Liver (tissue), 4 donors: Measurements from ENCODE around the gene MICAL1. TPM values are rescaled to one million over a fixed set of nuclear protein-coding genes. Genes with fewer than 3 reads are reported as not detected.

ENCODE experiments used
- polyA plus RNA-seq, 2 donors: library from polyadenylated mRNA; stranded (reverse) in 1 of 2; unstranded in 1 of 2; fragments of 200-250 nt in 1 of 2; fragments of >200 nt in 1 of 2; fragmentation: Nextera tagmentation in 1 of 2; extraction: Ambion mirVana in 1 of 2; gene quantifications; one replicate each; pipeline versions ENCODE4 v1.2.1 to v1.2.3, GENCODE V29; 2013 to 2015
- total RNA-seq, 2 donors: library from RNA; depleted of rRNA; stranded (reverse); fragments of >200 nt; gene quantifications; one replicate each; pipeline ENCODE4 v1.2.3, GENCODE V29; 2014
- donor health status: healthy.
- donor health status: healthy.
- donor health status: healthy.

The MICAL1 gene
- total and polyA plus RNA-seq, 4 donors = 1.8 to 4.9 (median 3.3) TPM

Other genes starting within 250 kb of the MICAL1 start
- 100 to 1,000 TPM in 1 of 2 donors, 10 to 100 TPM in 1; 84.5 to 218 TPM for gene CD164, start 73.3 kb downstream of the MICAL1 start, total RNA-seq
- gene CD164, start 73.3 kb downstream of the MICAL1 start, polyA plus RNA-seq = 100 to 1,000 TPM; 120 to 144 TPM
- under 1 TPM; 0.17 to 0.51 TPM for gene PPIL6, start 15.1 kb downstream of the MICAL1 start, total RNA-seq
- gene PPIL6, start 15.1 kb downstream of the MICAL1 start, polyA plus RNA-seq = under 1 TPM; 0.27 to 0.33 TPM
- gene SMPD2, start 15.0 kb downstream of the MICAL1 start, total RNA-seq = 1 to 10 TPM; 4.8 to 5.1 TPM
- gene SMPD2, start 15.0 kb downstream of the MICAL1 start, polyA plus RNA-seq = 1 to 10 TPM; 3.3 to 3.6 TPM
- gene ZBTB24, start 27.4 kb upstream of the MICAL1 start, total RNA-seq = 1 to 10 TPM; 3.0 to 3.9 TPM
- gene ZBTB24, start 27.4 kb upstream of the MICAL1 start, polyA plus RNA-seq = 1 to 10 TPM; 1.2 to 1.5 TPM
- gene AK9, start 235.4 kb upstream of the MICAL1 start, total RNA-seq = 1 to 10 TPM; 2.5 to 5.0 TPM
- gene AK9, start 235.4 kb upstream of the MICAL1 start, polyA plus RNA-seq = 1 to 10 TPM; 1.1 to 5.3 TPM
- 1 to 10 TPM; 5.4 to 8.7 TPM for gene FIG4, start 235.5 kb upstream of the MICAL1 start, total RNA-seq
- 1 to 10 TPM; 3.4 to 3.8 TPM for gene FIG4, start 235.5 kb upstream of the MICAL1 start, polyA plus RNA-seq